Cardiac septum (tissue), 1 donor: ENCODE data around the gene PTPRD. TPM values are rescaled to one million over a fixed set of nuclear protein-coding genes. Genes with fewer than 3 reads are reported as not detected.
"Not testable (repeated sequence)": the region's sequence is repeated elsewhere in the genome, so short reads cannot be mapped to it uniquely, and the experiment has no call there.

ENCODE experiments used
- DNase-seq: peaks from one replicate; pipeline ENCODE4 v3.0.0-alpha.2; 2020; ENCODE audit warnings: low spot score
- intact Hi-C: fragments of 100-400 bp; cut with DNase I; formaldehyde crosslinking; loops from one replicate; pipeline ENCODE4 v1.14.0; 2022
- total RNA-seq: library from RNA; stranded (reverse); fragmentation: NEBNext Ultra II Directional; extraction: Animal tissue kit (Norgen Biotek cat#: 25700); gene quantifications from one replicate; pipeline ENCODE4 v1.2.1, GENCODE V29; 2021
- donor health status: DM: no; HTN: no; CAD: no.

The PTPRD gene
- total RNA-seq, 1 donor from 2014 or later, result 13.0 TPM

DNA sequence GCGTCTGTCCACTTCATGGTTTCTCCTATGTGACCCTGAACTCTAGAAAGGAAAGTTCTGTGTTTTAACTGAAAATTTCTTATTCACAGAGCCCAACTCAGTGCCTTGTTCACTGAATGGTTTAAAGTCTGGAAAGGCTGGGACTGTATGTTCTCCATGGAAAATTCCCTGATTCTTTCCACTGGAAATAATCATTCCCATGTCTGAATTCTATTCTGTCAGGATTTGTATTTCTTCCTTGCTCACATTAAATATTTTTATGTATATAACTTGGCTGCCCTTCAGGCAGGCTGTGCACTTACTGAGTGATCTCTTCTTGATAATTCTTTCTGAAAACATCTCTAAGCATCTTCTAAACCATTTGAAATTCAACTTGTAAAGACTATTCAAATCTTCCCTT lies 1686.3 kb downstream of the PTPRD start:
- no peak for DNase-seq
- intact Hi-C loops, result no loop called here

DNA sequence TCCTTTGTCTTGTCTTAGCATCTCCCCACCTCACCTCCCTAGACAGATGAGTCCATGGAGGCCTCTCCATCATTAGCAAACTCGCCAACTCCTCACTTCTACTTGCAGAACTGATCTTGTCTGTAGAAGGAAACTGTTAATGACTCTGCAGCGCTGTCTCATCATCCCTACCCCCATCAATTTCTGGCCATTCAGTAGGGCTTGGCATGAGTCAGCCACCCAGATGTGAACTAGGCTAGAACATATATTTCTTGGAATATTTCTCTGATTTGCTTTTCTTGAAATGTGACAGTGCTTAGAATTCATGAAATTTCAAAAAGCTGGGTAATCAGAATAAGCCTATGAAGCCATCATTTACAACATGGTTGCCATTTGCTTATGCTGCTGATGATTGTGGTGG lies 1688.2 kb downstream of the PTPRD start:
- DNase-seq, result no peak
- intact Hi-C loops, result no loop called here

DNA sequence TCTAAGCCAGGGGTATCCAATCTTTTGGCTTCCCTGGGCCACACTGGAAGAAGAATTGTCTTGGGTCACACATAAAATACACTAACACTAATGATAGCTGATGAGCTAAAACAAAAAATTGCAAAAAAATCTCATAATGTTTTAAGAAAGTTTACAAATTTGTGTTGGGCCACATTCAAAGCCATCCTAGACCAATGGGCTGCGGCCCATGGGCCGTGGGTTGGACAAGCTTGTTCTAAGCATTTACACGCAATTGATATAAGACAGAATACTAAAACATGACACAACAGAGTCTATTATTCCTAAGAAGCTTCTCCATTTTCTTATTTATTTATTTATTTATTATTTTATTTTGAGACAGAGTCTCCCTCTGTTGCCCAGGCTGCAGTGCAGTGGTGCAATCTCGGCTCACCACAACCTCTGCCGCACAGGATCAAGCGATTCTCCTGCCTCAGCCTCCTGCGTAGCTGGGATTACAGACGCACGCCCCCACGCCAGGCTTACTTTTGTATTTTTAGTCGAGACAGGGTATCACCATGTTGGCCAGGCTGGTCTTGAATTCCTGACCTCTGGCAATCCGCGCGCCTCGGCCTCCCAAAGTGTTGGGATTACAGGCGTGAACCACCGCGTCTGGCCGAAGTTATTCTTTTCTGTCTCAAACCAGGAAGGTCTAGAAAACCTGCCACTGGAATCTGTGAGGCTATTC lies 1692.2 kb downstream of the PTPRD start:
- intact Hi-C loops, result not testable (repeated sequence)

DNA sequence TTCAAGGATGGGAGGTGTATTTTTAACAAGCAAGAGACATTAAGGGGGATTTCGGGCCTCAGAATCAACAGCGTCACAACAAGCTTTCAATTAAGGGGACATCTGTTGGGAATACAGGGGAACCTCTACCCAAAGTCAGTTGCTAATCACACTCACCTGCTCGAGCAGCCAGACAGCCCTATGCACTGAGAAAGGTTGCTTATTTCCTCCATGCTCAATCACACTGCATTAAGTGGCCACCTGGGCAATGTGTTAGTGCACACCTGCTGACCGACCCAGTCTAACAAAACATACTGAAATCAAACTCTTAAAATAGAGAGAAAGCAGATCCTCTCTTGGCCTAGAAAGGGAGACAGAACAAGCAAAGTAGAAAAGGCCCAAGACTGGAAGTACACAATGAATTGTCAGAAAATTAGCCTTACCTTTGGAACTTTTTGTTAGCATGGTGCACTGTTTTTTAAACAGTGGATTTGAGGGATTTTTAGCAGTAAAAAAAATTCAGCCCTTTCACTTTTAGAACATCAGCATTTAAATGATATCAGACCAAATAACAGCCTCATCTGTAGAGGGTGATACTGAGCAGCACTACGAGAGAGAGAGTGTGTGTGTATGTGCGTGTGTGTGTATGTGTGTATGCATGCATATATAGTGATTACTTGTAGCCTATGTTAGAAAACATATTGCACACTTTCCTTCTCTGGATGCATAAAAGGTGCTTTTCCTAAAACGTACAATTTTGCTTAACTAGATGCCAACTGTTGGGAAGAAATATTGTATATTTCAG lies 1694.7 kb downstream of the PTPRD start:
- DNase-seq, result no peak
- intact Hi-C loops, result no loop called here

More for the DNA sequence above, 1692.2 kb downstream of the PTPRD start:
- DNase-seq, result not testable (repeated sequence)

DNA sequence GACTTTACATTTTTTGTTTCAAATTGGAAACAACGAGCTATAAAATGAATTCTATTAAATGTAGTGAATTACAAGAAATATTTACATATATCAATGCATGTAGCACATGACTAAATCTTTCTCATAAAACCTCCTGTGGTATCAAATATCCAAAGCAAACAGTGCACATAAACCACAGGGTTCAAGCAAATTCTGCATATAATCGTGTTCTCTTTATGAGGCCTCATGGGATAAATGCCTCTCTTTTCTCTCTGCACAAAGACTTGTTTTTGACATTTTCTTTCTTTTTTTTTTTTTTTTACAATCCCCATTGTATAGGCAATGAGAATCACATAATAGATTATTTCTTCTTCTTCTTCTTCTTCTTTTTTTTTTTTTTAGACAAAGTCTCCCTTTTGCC lies 1696.0 kb downstream of the PTPRD start:
- DNase-seq, result no peak
- intact Hi-C loops, result no loop called here

DNA sequence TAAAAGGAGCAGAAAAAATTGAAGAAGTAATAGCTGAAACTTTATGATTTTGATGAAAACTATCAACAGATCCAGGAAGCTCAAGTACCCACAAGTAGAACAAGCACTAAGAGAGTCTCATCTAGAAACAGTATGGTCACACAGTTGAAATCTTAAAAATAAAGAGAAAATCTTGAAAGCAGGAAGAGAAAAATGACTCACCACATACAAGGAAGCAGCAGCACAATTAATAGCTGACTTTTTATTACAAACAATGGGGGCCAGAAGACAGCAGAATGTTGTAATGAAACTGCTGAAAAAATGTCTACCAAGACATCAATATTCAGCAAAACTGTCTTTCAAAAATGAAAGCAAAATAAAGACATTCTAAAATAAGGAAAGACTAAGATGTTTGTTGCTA lies 1704.9 kb downstream of the PTPRD start:
- DNase-seq, result no peak
- intact Hi-C loops, result no loop called here

DNA sequence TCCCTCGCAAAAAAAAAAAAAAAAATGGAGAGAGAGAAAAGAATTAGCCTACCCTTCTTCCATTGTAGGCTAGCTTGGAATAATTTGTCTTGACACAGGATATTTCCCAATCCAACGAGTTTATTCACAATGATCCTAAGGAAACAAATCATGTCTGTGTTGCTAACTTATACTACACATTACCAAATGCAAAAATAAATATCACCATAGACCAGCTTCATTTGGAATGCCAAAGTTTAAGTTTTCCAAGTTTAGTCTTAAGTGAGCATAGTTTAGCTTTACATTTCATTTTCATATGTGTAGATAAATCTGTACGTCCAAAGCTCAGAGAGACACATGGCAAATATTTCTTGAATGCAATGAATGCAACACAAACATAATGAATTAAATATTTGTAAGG lies 1707.1 kb downstream of the PTPRD start:
- intact Hi-C loops, result no loop called here
- no peak for DNase-seq

DNA sequence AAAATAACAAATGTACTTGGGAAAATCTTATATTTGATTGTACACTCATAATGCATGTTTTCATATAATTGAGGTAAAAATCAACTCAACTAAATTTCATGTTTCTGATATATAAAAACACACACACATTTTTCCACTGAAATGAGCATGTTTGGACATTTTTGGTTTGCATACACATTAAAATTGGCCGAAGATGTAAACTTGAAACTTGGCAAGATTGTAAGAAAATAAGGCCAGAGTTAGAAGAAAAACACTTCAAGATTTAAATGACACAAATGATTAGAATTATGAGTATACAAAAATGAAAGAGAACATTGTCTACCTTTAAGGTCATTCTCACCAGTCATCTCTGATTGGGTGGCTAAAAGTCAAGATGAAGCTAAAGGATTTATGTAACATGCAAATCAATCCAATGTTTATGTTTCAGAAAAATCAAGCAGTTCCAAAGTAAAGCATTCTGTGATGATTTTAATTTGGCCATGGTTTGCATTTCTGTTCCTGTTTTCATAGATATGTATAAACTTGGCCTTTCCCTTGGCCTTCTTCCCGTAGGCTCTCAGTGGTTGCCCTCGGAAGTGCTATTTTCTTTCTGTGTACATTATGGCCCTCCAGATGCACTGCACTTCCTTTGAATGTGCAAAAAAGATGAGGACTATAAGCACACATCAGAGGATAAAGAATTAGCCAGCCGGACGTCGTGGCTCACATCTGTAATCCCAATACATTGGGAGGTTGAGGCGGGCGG lies 1707.9 kb downstream of the PTPRD start:
- no peak for DNase-seq
- intact Hi-C loops, result no loop called here

DNA sequence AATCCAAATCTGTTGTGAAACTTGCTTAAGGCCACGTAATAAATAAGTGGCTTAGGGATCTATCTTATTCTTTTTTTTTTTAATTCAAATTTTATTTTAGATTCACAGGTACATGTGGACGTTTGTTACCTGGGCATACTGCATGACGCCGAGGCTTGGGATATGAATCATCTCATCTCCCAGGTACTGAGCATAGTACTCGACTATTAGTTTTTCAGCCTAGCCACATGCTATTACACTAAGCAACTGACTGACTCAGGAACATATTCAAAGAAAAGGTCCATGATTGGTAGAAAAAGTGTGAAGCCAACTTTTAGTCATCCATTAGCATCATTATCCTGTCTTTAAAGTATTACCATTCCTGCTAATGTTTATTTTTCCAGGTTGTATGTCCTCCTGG lies 1709.7 kb downstream of the PTPRD start:
- intact Hi-C loops, result no loop called here
- DNase-seq, result no peak

DNA sequence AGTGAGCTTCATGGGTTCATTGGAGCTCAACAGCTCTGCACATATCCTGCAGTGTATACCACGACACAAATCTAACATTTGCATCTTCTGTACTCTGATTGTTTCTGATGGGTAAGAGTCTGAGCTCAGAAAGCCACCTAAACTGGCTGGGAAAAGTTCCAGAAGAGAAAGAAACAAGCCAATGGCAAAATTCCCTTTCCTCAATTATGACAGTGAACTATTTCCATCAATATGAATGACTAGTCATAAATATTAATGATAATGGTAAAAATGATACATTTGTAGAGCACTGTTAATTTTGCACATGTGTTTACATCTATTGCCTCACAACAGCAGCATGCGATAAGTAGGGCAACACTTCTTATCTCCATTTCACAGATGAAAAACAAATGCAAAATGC lies 1711.7 kb downstream of the PTPRD start:
- intact Hi-C loops, result no loop called here

DNA sequence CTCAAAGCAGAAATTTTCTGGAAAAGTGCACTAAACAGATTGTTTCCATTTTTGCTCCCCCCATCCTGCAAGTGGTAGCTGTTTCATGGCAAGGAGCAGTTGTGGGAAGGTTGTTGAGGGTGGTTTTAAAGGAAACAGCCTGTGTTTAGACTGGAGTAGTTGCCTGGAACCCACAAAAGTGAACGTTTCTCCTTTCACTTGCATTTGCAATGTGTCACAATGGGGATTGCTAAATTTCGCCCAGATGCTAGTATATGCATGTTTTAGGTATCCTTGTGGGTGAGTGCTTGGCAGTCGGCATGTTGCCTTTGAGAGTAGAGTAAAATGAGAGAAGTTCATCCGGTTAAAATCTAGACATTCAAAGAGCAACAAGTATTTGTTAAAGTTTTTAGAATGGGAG lies 1713.3 kb downstream of the PTPRD start:
- DNase-seq, result no peak
- intact Hi-C loops, result loop anchor here (5.0 kb wide), 1 partner anchor 412 kb away; no protein-coding TSS in a partner anchor

More for the DNA sequence above, 1711.7 kb downstream of the PTPRD start:
- DNase-seq, result no peak

DNA sequence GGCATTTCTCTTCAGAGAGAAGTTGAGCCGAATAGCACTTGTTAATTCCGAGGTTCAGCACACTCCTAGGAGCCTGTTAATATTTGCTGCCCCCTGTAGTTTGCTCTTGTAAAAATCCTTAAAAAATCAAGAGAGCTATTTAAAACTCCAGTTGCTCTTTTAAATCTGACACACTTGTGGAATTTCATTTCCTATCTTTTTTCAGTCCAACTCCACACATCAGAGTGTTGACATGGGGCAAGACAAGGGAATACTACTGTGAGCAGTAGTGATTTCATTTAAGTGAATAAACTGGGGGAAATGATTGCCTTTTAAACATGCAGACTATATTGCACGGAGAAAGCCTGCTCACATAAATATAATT lies 1717.0 kb downstream of the PTPRD start:
- intact Hi-C loops, result loop anchor here (5.0 kb wide), 1 partner anchor 409 kb away; no protein-coding TSS in a partner anchor
- DNase-seq, result no peak

DNA sequence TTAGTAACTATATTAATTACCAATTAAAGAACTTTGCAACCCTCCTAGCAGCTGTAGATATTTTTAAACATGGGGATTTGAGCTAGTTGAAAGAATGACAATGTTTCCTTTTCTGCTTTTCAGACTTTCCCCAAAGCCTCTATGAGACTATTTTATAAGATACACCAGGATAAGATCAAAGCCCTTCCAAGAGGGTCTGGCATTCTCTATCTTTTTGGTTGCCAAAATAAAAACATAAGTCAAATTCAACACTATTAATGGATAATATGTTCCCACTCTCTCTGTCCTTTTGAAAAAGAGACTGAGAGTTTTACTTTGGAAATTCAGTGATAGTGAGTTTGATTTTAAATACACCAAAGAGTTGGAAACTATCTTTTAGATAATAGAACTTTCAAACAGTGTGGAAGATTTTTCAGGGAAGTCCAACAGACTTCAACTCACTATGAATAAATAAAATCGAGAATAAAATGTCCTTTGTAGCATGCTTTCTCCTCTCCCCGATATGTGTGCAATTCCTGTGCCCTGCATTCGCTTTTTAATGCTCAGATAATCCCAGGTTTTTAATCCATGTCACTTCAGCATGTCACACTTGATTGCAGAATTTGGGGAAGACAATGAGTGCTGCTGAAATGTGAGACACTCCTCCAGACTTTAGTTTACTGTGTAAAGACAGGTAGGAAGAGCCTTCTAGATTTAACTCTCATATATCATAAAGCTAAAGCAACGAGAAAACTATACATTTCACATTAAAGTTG lies 1717.5 kb downstream of the PTPRD start:
- intact Hi-C loops, result loop anchor here (5.0 kb wide), 1 partner anchor 408 kb away; no protein-coding TSS in a partner anchor
- DNase-seq, result no peak

DNA sequence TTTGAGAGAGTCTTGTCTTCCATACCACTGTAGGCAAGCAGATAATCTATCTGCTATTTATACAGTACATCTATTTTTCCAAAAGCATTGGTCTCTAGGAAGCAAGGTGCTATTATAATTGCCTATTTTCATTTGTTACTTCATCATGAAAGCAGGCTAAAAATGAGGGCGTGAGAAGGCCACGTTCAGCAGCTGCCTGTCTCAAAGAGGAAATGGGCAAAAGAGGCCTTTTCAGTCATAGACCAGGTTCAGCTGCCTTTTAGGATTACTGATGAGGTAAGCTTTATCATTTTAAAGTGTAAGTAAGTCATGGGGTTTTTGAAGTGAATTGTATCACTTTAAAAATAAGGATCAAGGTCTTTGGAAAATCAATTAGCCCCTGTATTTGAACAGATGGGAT lies 1722.1 kb downstream of the PTPRD start:
- DNase-seq, result no peak
- intact Hi-C loops, result no loop called here

DNA sequence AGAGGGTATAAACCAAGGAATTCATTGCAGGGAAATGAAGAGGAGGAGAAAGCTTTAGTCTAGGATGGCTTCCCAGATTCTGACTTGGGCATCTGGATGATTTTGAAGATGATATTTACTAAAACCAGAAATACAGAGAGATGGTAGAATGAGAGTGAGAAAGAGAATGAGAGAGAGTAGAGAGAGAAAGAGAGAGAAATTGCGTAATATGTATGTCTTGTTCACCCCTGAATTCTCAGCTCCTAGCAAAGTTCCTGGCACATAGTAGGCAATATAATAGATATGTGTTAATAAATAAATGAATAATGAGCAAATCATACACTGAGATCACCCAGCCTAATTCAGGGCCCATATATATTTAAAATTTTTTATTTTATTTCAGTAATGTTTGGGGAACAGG lies 1723.7 kb downstream of the PTPRD start:
- DNase-seq, result no peak
- intact Hi-C loops, result no loop called here

DNA sequence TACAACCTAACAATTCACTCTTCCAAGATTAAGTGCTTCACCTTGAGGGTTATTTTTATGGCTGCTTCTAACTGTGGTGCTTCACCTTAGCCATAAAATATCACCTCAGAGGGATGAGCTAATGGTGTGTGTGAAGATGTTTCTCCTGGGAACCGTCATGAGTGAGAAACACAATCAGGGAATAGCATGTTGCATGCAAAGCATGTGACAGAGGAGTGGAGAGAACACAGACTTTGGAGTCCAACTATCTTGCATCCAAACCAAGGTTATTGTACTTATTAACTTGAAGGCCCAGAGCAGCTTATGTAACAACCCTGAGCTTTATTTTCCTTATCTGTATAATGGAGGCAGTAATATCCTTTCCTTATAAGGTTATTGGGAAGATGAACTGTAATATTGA lies 1724.2 kb downstream of the PTPRD start:
- intact Hi-C loops, result no loop called here
- DNase-seq, result no peak

DNA sequence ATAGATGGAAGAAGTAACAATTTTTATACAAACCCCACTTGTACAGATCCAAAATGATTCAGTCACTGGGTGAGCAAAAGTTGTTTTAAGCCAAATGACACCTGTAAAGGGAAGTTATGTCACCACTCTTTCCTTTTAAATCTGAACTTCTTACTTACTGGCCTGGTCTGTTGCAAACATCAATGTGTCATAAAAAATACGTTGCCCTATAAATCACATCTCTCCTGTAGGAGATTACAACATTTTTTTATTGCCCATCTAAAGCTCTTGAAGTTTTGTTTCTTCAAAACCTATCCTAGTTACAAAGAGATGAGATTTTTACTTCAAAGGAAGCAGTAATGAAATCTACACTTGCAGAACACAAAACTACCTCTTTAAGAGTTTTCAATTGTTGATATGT lies 1725.4 kb downstream of the PTPRD start:
- no peak for DNase-seq
- intact Hi-C loops, result no loop called here

DNA sequence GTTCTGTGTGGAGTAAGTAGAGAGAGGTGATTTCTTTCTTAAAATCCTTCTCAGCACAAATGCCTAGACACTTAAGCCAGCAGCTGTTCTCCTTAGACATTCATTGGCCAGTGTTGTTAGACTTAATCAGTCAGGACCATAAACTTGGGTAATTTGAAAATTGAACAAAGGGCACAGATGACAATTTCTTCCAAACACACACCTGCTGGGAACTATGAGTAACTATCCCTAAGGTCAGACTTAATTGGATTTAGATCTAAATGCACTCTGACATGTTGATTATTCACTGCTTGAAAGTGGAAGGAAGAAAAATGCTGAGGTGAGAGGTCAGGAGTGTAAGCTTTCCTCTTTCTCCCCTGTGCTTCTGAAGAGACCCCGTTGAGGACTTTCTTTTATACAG lies 1729.5 kb downstream of the PTPRD start:
- DNase-seq, result no peak
- intact Hi-C loops, result no loop called here

DNA sequence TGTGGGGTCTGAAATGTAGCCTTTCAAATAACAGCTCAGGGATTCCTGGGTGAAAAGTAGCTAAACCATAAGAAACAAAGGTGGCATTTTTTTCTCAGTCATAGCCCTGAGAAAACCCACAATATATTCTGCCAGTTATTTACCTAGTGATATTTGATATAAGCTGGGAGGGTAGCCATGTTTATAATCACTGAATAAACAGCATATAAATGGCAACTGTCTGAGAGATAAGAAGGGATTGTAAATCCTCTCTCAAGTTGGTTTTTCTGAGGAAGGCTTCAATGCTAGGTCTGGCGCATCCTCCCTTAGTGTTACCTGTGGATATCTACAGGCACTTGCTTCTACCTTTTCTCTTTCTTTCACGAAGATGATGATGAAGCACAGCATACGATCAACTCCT lies 1732.7 kb downstream of the PTPRD start:
- DNase-seq, result no peak
- intact Hi-C loops, result no loop called here

DNA sequence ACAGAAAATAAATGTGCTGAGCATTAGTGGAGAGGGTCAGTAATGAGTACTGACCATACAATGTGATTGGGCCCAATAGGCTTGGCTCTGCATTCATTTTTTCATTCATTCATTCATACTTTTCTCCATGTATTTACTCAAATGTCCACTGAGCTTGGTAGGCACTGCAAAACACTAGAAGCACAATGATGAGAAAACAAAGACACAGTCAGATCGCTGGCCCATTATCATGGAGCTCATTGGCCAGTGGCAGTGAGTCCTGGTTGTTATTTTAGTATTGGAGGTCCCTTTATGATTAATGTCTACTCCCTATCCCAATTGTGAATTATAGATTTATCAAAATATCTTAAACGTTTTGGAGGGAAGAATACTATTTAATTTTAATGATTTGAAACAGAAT lies 1733.5 kb downstream of the PTPRD start:
- intact Hi-C loops, result no loop called here
- DNase-seq, result no peak
